Thymus (tissue), 11 donors: ENCODE results near the gene EXOC4. TPM values are rescaled to one million over a fixed set of nuclear protein-coding genes. Genes with fewer than 3 reads are reported as not detected.
"Not testable (repeated sequence)": the region's sequence is repeated elsewhere in the genome, so short reads cannot be mapped to it uniquely, and the experiment has no call there.

ENCODE experiments used
- DNase-seq, 9 donors: peaks; one replicate each; pipeline ENCODE4 v3.0.0-alpha.2; 2013; ENCODE audit warnings: low spot score in 9 of 9, low read depth in 6 of 9, missing footprints in 1 of 9
- H3K27ac ChIP-seq, 2 donors: one replicate each; pipeline ENCODE4 v1.5.1; 2013; ENCODE audit warnings: control low read depth in 1 of 2, low read depth in 1 of 2, low read length in 1 of 2, mild to moderate bottlenecking in 1 of 2, moderate library complexity in 1 of 2
- H3K27me3 ChIP-seq, 2 donors: one replicate each; pipeline ENCODE4 v1.5.1; 2013; ENCODE audit warnings: low read length in 1 of 2; ENCODE audit not compliant: control insufficient read depth in 2 of 2, insufficient read depth in 1 of 2
- H3K36me3 ChIP-seq, 2 donors: one replicate each; pipeline ENCODE4 v1.5.1; 2013; ENCODE audit warnings: low read length in 1 of 2, mild to moderate bottlenecking in 1 of 2, moderate library complexity in 1 of 2; ENCODE audit not compliant: control insufficient read depth in 2 of 2, insufficient read depth in 2 of 2
- H3K4me1 ChIP-seq, 2 donors: one replicate each; pipeline ENCODE4 v1.5.1; 2013; ENCODE audit warnings: low read length in 2 of 2; ENCODE audit not compliant: control insufficient read depth in 2 of 2, insufficient read depth in 2 of 2
- H3K4me3 ChIP-seq, 2 donors: one replicate each; pipeline ENCODE4 v1.5.1; 2013; ENCODE audit warnings: low read length in 2 of 2, control low read depth in 1 of 2, mild to moderate bottlenecking in 1 of 2
- H3K9me3 ChIP-seq, 2 donors: one replicate each; pipeline ENCODE4 v1.5.1; 2013; ENCODE audit warnings: low read length in 1 of 2, mild to moderate bottlenecking in 1 of 2; ENCODE audit not compliant: control insufficient read depth in 2 of 2, insufficient read depth in 1 of 2
- WGBS: extraction: QIAGEN DNeasy Blood & Tissue Kit; methylation state at CpG from one replicate; pipeline ENCODE4 v1.1.7; 2013; 5-methylcytosine and 5-hydroxymethylcytosine counted together
- polyA plus RNA-seq: library from polyadenylated mRNA; stranded (reverse); fragments of 200-250 nt; gene quantifications from one replicate; pipeline ENCODE4 v1.2.3, GENCODE V29; 2013
- total RNA-seq: library from RNA; stranded (reverse); fragments of 120-200 nt; gene quantifications from one replicate; pipeline ENCODE4 v1.2.4, GENCODE V29; 2013
- donor health status: healthy.

The EXOC4 gene
- total and polyA plus RNA-seq, 2 donors = 25.5 to 51.2 TPM

GRCh38 chr7:133886086-133886485 is 633.2 kb downstream of the EXOC4 start:
- Histone ChIP-seq H3K36me3 (no peaks in the 10 kb centered on the region), H3K27me3 (no peaks in the 10 kb centered on the region), H3K4me3 (no peak overlapping the region), H3K27ac (no peak overlapping the region), H3K4me1 (no peaks in the 10 kb centered on the region), H3K9me3 (no peaks in the 10 kb centered on the region)
- no peak for DNase-seq
- WGBS = 96% methylated on average over 3 of the region's 3 CpGs

GRCh38 chr7:133886797-133887196 is 633.9 kb downstream of the EXOC4 start:
- no peaks in the 10 kb centered on the region for H3K36me3 ChIP-seq
- H3K27me3 ChIP-seq = no peaks in the 10 kb centered on the region
- no peak overlapping the region for H3K27ac ChIP-seq
- no peaks in the 10 kb centered on the region for H3K4me1 ChIP-seq
- over 99% methylated on average over 2 of the region's 2 CpGs for WGBS
- no peak overlapping the region for H3K4me3 ChIP-seq
- DNase-seq = no peak
- H3K9me3 ChIP-seq = no peaks in the 10 kb centered on the region

- Histone ChIP-seq H3K4me3 (no peak overlapping the region), H3K4me1 (no peaks in the 10 kb centered on the region), H3K27ac (no peak overlapping the region), H3K9me3 (no peaks in the 10 kb centered on the region), H3K27me3 (no peaks in the 10 kb centered on the region), H3K36me3 (no peaks in the 10 kb centered on the region)
- WGBS = over 99% methylated on average over 2 of the region's 2 CpGs
- no peak for DNase-seq
These were observed 634.6 kb downstream of the EXOC4 start for GRCh38 chr7:133887459-133887858.

- H3K4me1 ChIP-seq = no peaks in the 10 kb centered on the region
- no peak overlapping the region for H3K27ac ChIP-seq
- H3K9me3 ChIP-seq = no peaks in the 10 kb centered on the region
- no peaks in the 10 kb centered on the region for H3K36me3 ChIP-seq
- no peak overlapping the region for H3K4me3 ChIP-seq
- H3K27me3 ChIP-seq = no peaks in the 10 kb centered on the region
- 90% methylated on average over 7 of the region's 7 CpGs for WGBS
- no peak for DNase-seq
These were observed 635.4 kb downstream of the EXOC4 start for GRCh38 chr7:133888061-133888930.

- Histone ChIP-seq H3K27me3 (no peaks in the 10 kb centered on the region), H3K9me3 (no peaks in the 10 kb centered on the region), H3K4me3 (no peak overlapping the region), H3K36me3 (no peaks in the 10 kb centered on the region), H3K27ac (no peak overlapping the region), H3K4me1 (no peaks in the 10 kb centered on the region)
- DNase-seq = no peak
- 72% methylated on average over 4 of the region's 4 CpGs for WGBS
These were observed 651.9 kb downstream of the EXOC4 start for GRCh38 chr7:133904776-133905175.

- not testable (repeated sequence) for H3K4me3 ChIP-seq, DNase-seq, H3K36me3 ChIP-seq, H3K27ac ChIP-seq, H3K27me3 ChIP-seq, H3K9me3 ChIP-seq, H3K4me1 ChIP-seq
- WGBS = 94% methylated on average over 17 of the region's 18 CpGs
These were observed 653.7 kb downstream of the EXOC4 start for GRCh38 chr7:133906553-133906952.

- Histone ChIP-seq H3K27me3 (no peaks in the 10 kb centered on the region), H3K4me1 (no peaks in the 10 kb centered on the region), H3K27ac (no peak overlapping the region), H3K9me3 (no peaks in the 10 kb centered on the region), H3K4me3 (no peak overlapping the region), H3K36me3 (no peaks in the 10 kb centered on the region)
- WGBS = 95% methylated on average over 4 of the region's 4 CpGs
- no peak for DNase-seq
These were observed 657.9 kb downstream of the EXOC4 start for GRCh38 chr7:133910761-133911160.

GRCh38 chr7:133911724-133912123 is 658.8 kb downstream of the EXOC4 start:
- whole genome bisulfite sequencing = 97% methylated on average over 2 of the region's 2 CpGs
- H3K4me3 ChIP-seq = no peak overlapping the region
- no peak overlapping the region for H3K27ac ChIP-seq
- no peak for DNase-seq
- no peaks in the 10 kb centered on the region for H3K4me1 ChIP-seq
- H3K36me3 ChIP-seq = no peaks in the 10 kb centered on the region
- H3K9me3 ChIP-seq = no peaks in the 10 kb centered on the region
- no peaks in the 10 kb centered on the region for H3K27me3 ChIP-seq

- Histone ChIP-seq H3K4me3 (no peak overlapping the region), H3K36me3 (no peaks in the 10 kb centered on the region), H3K27ac (no peak overlapping the region), H3K9me3 (no peaks in the 10 kb centered on the region), H3K27me3 (no peaks in the 10 kb centered on the region), H3K4me1 (no peaks in the 10 kb centered on the region)
- DNase-seq = no peak
- 98% methylated on average over 2 of the region's 2 CpGs for WGBS
These were observed 660.2 kb downstream of the EXOC4 start for GRCh38 chr7:133912916-133913697.
